MM.1S (cell line): ENCODE data around the gene NMNAT2.

Experiments
- DNase-seq: peaks from one replicate; pipeline ENCODE4 v3.0.0-alpha.2; 2015
- H2AFZ ChIP-seq: fragments of 300-600 bp; sonication (generic); 2 replicates; pipeline ENCODE4 v1.6.0; 2016; ENCODE audit warnings: antibody characterized with exemption, low read length
- H3F3A ChIP-seq: fragments of 300-600 bp; sonication (generic); 2 replicates; pipeline ENCODE4 v1.6.1; 2016; ENCODE audit warnings: mild to moderate bottlenecking, antibody characterized with exemption, low read length, moderate library complexity, mixed read lengths; ENCODE audit not compliant: insufficient read depth
- H3K27ac ChIP-seq: fragments of 300-600 bp; sonication (generic); 2 replicates; pipeline ENCODE4 v1.5.1; 2016; ENCODE audit warnings: mild to moderate bottlenecking, low read length
- H3K27me3 ChIP-seq: fragments of 300-600 bp; sonication (generic); replicated peaks from 2 replicates; pipeline ENCODE4 v1.6.0; 2016; ENCODE audit warnings: low read length; ENCODE audit not compliant: insufficient read depth
- H3K36me3 ChIP-seq: fragments of 300-600 bp; sonication (generic); replicated peaks from 2 replicates; pipeline ENCODE4 v1.6.1; 2016; ENCODE audit warnings: mild to moderate bottlenecking, low read length, mixed read lengths; ENCODE audit not compliant: insufficient read depth
- H3K4me1 ChIP-seq: fragments of 300-600 bp; sonication (generic); 2 replicates; pipeline ENCODE4 v1.6.1; 2016; ENCODE audit warnings: low read length, mixed read lengths
- H3K4me2 ChIP-seq: fragments of 300-600 bp; sonication (generic); 2 replicates; pipeline ENCODE4 v1.6.0; 2016; ENCODE audit warnings: low read depth, low read length
- H3K4me3 ChIP-seq: fragments of 300-600 bp; sonication (generic); 2 replicates; pipeline ENCODE4 v1.5.1; 2016; ENCODE audit warnings: low read length, mixed read lengths
- H3K79me2 ChIP-seq: fragments of 300-600 bp; sonication (generic); 2 replicates; pipeline ENCODE4 v1.6.1; 2016; ENCODE audit warnings: mixed run types, low read length, mixed read lengths
- H3K9ac ChIP-seq: fragments of 300-600 bp; sonication (generic); 2 replicates; pipeline ENCODE4 v1.6.1; 2016; ENCODE audit warnings: low read length, mixed read lengths
- H3K9me2 ChIP-seq: fragments of 300-600 bp; sonication (generic); replicated peaks from 2 replicates; pipeline ENCODE4 v1.6.1; 2016; ENCODE audit warnings: mild to moderate bottlenecking, low read length, mixed read lengths; ENCODE audit not compliant: insufficient read depth
- H3K9me3 ChIP-seq: fragments of 300-600 bp; sonication (generic); replicated peaks from 2 replicates; pipeline ENCODE4 v1.6.1; 2016; ENCODE audit warnings: mild to moderate bottlenecking, low read length, mixed read lengths; ENCODE audit not compliant: insufficient read depth
- H4K20me1 ChIP-seq: fragments of 300-600 bp; sonication (generic); 2 replicates; pipeline ENCODE4 v1.6.1; 2016; ENCODE audit warnings: mild to moderate bottlenecking, low read length, moderate library complexity, mixed read lengths; ENCODE audit not compliant: insufficient read depth
- EZH2 ChIP-seq: fragments of 300-600 bp; sonication (generic); optimal IDR thresholded peaks from 2 replicates; pipeline ENCODE3; 2017; ENCODE audit warnings: low read depth, mild to moderate bottlenecking, antibody characterized with exemption, low read length, mixed read lengths
- EZH2phosphoT487 ChIP-seq: fragments of 300-600 bp; sonication (generic); IDR thresholded peaks from 2 replicates; pipeline ENCODE4 v1.6.1; 2018; ENCODE audit warnings: antibody characterized with exemption, low read length
- TF ChIP-seq, protein P1 (sequence below): fragments of 300-600 bp; sonication (generic); IDR thresholded peaks from 2 replicates; pipeline ENCODE4 v1.5.1; 2016; ENCODE audit warnings: antibody characterized with exemption, low read length, mixed read lengths

NMNAT2 gene

DNA sequence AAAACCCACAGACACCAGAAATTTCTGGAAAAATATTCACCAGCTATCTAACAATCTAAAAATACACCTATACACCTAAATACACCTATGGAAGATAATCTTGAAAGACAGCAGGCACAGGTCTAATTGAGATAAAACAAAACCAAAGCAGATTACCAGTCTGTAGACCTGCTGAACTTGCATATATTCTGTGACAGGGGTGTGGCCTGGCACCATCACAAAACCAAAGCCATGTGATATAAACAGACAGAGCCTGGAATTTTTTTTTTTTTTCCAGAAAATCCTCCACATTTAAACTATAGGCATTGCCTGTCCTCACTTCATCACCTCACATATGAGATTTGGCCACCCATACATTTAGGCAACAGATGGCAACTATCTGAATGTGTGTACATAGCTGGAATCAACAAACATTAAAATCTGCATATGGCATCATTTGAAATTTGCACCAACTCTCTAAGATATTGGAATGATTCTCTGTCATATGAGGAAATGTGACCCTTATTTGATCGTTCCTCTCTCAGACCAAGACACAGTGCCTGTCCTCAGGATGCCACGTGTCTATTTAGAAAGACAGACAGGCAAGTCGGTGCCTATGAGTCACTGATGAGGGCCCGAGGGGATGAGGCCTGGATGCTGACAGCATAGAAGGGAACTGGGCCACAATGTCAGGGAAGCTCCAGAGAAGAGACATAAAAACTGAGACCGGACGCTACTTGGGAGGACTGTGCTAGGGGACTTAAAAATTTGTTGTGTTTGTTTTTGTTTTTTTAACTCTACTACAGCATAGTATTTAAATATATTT lies 32.6 kb downstream of the NMNAT2 start:
- Histone ChIP-seq H3K9me3 (no peaks in the 10 kb centered on the region), H3K4me3 (no peak overlapping the region), H3K27ac (no peak overlapping the region), H3K9me2 (no peaks in the 10 kb centered on the region), H2AFZ (no peak overlapping the region), H3K9ac (no peak overlapping the region), H3K4me1 (no peaks in the 10 kb centered on the region), H3K27me3 (no peaks in the 10 kb centered on the region), H4K20me1 (no peaks in the 10 kb centered on the region), H3F3A (no peaks in the 10 kb centered on the region), H3K79me2 (no peaks in the 10 kb centered on the region), H3K4me2 (no peak overlapping the region), H3K36me3 (no peaks in the 10 kb centered on the region)
- TF ChIP-seq EZH2phosphoT487: no peak
- TF ChIP-seq, protein P1, sequence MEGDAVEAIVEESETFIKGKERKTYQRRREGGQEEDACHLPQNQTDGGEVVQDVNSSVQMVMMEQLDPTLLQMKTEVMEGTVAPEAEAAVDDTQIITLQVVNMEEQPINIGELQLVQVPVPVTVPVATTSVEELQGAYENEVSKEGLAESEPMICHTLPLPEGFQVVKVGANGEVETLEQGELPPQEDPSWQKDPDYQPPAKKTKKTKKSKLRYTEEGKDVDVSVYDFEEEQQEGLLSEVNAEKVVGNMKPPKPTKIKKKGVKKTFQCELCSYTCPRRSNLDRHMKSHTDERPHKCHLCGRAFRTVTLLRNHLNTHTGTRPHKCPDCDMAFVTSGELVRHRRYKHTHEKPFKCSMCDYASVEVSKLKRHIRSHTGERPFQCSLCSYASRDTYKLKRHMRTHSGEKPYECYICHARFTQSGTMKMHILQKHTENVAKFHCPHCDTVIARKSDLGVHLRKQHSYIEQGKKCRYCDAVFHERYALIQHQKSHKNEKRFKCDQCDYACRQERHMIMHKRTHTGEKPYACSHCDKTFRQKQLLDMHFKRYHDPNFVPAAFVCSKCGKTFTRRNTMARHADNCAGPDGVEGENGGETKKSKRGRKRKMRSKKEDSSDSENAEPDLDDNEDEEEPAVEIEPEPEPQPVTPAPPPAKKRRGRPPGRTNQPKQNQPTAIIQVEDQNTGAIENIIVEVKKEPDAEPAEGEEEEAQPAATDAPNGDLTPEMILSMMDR: no peak
- DNase-seq: no peak

DNA sequence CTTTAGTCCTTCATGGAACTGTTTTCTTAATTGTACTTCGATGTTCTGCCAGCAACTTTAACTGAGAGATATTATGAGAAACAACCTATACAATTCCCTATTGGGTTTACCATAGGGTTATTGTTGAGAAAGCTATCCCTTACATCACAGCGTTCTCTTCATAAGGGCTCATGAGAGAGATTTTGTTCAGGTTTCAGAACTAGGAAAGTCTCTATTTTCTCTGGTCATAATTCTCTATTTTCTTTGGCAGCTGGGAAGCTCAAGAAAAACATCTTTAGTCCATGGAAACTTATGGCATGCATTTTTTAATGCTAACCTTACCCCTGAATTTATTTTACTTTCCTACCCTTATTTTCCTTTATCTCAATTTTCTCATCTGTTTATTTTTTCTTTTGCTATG lies 38.2 kb downstream of the NMNAT2 start:
- Histone ChIP-seq H3K4me3 (no peak overlapping the region), H3K9ac (no peak overlapping the region), H3K4me2 (no peak overlapping the region), H3K9me2 (no peaks in the 10 kb centered on the region), H3K36me3 (no peaks in the 10 kb centered on the region), H4K20me1 (no peaks in the 10 kb centered on the region), H3F3A (no peaks in the 10 kb centered on the region), H2AFZ (no peak overlapping the region), H3K9me3 (no peaks in the 10 kb centered on the region), H3K27ac (no peak overlapping the region), H3K79me2 (no peaks in the 10 kb centered on the region), H3K27me3 (no peaks in the 10 kb centered on the region), H3K4me1 (no peaks in the 10 kb centered on the region)
- TF ChIP-seq EZH2phosphoT487 (no peak), EZH2 (no peak)
- TF ChIP-seq, protein P1: no peak
- no peak for DNase-seq

DNA sequence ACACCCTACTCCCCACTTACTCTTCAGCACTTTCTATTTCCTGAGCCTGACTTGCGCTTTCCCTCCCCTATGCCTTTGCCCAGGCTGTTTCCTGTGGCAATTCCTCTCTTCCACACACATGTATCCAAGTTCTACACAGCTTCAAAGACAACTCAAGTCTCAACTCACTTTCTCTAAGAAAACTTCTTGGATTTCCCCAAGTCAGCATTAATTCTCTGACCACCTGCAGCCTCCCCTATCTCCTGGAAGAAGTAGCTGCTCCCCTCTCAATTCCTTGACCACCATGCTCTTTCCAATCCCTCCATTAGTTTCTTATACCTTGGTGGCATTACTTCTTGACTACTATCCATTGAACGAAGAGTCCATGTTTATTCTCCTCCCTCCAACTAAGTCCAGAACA lies 42.8 kb downstream of the NMNAT2 start:
- Histone ChIP-seq H3K27me3 (no peaks in the 10 kb centered on the region), H3K4me2 (no peak overlapping the region), H3K4me3 (no peak overlapping the region), H3K4me1 (no peaks in the 10 kb centered on the region), H3K9me3 (no peaks in the 10 kb centered on the region), H3F3A (no peaks in the 10 kb centered on the region), H3K9me2 (no peaks in the 10 kb centered on the region), H3K9ac (no peak overlapping the region), H3K79me2 (no peaks in the 10 kb centered on the region), H3K36me3 (no peaks in the 10 kb centered on the region), H4K20me1 (no peaks in the 10 kb centered on the region), H2AFZ (no peak overlapping the region), H3K27ac (no peak overlapping the region)
- DNase-seq: no peak
- TF ChIP-seq, protein P1: no peak
- TF ChIP-seq EZH2phosphoT487 (no peak), EZH2 (no peak)
